NCI-H128 (cell line): ENCODE measurements around the gene LUC7L3.
"Not testable (repeated sequence)": the region's sequence is repeated elsewhere in the genome, so short reads cannot be mapped to it uniquely, and the experiment has no call there.

Source experiments
- DNase-seq: peaks from one replicate; lab custom pipeline; 2025; ENCODE audit not compliant: unreplicated experiment; lab: John Stamatoyannopoulos, UW

Gene LUC7L3

DNA sequence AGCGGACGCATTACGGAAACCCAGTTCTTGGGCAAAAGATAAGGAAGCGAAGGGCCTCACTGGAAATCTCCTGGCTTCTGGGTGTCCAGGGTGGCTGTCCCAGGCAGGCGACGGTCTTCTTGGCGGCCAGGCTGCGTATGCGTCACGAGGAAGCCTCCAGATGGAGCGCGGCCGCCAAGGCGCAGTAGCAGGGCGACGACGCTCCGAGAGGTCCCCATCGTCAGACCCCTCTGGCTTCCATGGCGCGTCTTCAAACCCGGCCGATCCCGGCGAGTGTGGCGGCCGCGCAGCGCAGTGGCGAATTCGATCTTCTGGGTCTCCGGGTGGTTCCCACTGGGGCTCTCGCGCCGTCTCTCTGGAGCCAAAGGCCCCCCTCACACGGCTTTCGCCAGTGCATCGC lies 61.8 kb downstream of the LUC7L3 start:
- DNase-seq, result no peak

DNA sequence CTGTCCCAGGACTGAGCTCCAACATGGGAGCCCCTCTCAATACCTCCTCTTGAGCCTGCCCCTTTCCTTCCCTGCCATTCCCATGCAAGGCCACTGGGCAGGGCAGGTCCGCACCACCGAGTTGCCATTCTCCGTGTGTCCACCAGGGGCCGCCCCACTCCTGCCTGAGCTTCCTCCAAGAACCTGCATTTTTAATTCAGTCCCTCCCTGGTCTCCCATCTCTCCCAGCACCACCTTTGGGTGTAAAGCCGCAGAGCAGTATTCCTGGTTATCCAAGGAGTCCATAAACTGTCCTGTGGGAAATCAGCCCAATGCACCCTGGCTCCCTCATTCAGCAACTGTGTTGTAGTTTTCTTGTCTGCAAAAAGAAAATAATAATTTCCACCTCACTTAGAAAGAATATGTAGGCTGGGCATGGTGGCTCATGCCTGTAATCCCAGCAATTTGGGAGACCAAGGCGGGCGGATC lies 63.8 kb downstream of the LUC7L3 start:
- no peak for DNase-seq

DNA sequence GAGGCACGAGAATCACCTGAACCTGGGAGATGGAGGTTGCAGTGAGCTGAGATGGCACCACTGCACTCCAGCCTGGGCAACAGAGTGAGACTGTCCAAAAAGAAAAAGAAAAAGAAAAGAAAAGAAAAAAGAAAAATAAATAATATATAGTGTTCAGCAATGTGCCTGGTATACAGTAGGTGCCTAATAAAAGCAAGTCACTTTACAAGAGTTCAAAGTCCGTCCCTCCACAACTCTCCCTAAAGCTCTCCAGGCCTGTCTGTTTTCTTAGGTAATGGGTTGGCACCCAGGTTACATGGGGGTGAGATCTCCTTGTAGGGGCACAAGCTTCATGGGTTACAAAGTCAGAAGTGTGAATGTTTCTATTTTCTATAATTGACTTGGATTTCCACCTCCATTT lies 64.5 kb downstream of the LUC7L3 start:
- DNase-seq, result no peak

DNA sequence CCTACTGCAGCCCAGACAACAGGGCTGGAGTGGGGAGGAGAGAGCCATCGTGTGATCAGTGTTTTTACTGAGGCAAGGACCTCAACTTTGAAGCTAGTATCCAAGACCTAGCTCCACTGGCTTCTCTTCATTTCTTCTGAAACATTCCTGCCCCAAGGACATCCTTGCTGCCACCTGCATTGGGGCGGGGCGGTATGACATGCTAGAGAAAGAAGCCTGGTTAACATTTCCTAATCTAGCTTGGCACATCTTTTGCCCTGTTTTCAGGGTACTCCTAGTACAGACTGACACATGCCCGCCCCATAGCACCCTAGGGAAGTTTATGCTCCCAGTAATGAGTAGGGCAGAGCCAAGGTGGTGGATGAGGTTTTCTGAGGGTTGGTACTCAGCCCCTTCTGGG lies 65.7 kb downstream of the LUC7L3 start:
- no peak for DNase-seq

DNA sequence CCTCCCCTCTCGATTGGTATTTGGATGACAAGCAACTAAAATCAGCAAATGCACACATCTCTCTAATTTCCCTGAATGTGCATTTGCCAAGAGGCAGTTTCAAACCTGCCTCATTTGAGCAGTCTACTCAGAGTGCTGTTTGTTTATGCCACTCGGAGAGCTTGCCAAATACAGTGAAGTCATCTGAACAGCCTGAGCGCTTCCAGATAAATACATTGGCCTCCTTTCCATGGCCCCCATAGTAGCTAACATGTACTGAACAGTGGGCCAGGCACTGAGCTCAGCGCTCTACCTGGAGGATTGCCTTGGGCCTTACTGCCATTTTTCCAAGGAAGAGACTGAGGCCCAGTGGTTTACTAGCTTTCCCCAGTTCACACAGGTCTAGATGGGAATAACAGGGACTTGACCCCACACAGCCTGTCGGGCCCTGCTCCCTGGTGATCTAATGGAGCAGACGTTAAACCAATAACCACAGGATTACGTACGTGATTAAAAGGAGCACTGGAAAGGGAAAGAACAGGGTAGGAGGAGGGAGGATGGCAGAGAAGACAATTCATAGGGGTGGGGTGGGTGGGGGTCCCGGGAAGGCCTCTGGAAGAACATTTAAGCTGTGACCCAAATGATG lies 66.7 kb downstream of the LUC7L3 start:
- DNase-seq, result no peak

DNA sequence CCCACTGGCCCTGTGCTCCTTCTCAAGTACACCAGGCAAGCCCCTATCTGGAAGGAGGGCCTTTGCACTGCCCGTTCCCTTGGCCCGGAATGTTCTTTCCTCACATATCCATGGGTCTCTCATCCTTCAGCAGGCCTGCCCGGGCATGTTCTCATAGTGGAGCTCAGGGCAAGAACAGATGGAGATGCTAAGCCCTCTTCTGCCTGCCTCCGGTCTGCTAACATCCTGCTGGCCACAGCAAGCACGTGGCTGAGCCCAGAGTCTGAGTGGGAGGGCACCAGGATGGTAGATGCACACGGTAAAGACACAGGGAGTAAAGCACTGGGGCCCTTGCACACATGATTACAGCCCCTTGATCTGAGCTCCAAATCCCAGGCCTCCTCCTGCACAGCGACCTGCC lies 67.7 kb downstream of the LUC7L3 start:
- DNase-seq, result no peak

DNA sequence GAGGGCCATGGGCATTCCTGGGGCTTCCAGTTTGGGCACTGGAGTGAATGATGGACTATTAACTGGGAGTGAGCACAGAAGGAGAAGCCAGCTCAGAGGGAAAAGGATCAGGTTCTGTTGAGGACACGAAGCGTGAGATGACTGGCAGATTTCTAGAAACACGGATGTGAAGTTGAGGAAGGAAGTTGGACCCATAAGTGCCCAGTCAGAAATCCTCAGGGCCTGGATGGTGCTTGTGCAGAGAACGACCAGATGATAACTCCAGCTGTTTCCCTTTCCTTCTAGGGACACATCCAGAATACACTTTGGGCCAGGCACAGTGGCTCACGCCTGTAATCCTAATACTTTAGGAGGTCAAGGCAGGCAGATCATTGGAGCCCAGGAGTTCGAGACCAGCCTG lies 71.2 kb downstream of the LUC7L3 start:
- DNase-seq, result no peak

DNA sequence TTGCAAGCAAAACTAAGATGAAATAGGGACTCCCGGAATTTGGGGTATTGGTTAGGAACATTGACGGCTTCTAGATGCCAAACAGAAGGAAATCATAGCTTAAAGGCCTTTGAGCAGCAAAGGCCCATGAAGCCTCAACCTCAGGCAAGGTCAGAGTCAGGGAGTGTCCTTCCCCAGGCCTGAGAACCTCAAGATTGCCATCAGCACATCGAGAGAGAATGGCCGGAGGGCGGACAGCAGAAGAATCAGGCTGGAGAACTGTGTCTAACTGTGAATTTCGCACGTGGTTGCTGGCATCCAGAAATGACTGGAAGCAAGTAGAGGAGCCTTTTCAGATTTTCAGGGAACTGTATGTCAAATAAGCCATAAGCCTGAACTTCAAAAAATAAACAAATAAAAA lies 72.7 kb downstream of the LUC7L3 start:
- DNase-seq, result no peak

DNA sequence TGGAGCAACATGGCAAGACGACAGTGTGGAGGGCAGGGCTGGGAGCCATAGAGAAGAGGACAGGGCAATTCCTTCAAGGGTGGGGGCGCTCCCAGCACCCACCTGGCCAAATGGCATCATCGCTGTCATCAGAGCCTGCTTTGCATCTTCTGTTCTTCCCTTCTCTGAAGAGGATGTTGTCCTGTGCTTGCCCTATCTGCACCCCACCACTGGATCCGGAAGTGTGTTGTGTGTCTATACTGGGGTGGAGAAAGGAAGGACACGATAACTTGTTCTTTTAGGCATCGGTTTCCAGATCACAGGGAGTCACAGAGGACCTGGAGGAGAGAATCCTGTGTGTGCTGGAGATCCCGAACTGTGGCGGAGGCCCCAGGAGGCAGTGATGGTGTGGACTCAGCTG lies 73.6 kb downstream of the LUC7L3 start:
- no peak for DNase-seq

DNA sequence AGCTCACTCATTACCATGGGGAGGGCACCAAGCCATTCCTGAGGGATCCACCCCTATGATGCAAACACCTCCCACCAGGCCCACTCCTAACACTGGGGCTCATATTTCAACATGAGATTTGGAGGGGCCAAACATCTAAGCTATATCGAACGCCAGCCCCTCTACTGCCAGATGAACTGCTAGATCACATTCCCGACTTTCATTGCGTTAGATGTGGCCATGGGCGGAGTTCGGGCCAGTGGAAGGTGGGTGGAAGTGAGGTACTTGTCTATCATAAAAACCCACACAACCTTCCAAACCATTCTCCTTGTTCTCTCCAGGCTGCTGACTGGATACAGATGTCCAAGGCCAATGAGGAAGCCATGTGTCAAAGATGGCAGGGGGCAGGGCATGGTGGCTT lies 75.0 kb downstream of the LUC7L3 start:
- DNase-seq, result no peak

DNA sequence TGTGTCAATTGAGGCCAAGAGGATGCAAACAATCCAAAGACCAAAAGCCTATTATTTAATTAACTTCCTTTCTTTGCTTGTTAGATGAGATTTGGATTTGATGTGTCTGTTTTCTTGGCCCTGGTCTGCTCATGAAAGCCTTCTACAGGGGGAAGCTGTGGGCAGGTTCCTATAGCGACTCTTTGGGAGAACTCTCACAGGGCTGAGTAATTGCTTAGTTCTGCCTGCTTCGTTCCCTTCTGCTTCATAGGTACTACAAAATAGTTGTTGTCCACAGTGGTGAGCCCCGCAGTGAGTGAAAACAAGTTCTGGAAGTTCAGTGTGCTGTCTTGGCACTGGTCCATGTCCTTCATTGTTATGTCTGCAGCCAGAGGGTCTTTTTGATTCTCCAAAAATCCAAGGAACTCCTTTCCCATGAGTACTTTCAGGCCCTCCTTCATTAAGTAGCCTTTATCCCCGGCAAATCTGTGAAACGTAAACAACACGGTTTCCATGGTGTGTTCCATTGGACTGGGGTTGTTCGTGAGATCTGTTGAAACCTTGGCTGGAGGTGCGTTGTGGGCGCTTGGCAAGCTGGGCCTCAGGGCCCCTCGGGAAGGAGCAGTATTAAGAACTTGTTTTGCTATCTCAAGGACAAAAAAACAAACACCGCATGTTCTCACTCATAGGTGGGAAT lies 77.9 kb downstream of the LUC7L3 start:
- no peak for DNase-seq

DNA sequence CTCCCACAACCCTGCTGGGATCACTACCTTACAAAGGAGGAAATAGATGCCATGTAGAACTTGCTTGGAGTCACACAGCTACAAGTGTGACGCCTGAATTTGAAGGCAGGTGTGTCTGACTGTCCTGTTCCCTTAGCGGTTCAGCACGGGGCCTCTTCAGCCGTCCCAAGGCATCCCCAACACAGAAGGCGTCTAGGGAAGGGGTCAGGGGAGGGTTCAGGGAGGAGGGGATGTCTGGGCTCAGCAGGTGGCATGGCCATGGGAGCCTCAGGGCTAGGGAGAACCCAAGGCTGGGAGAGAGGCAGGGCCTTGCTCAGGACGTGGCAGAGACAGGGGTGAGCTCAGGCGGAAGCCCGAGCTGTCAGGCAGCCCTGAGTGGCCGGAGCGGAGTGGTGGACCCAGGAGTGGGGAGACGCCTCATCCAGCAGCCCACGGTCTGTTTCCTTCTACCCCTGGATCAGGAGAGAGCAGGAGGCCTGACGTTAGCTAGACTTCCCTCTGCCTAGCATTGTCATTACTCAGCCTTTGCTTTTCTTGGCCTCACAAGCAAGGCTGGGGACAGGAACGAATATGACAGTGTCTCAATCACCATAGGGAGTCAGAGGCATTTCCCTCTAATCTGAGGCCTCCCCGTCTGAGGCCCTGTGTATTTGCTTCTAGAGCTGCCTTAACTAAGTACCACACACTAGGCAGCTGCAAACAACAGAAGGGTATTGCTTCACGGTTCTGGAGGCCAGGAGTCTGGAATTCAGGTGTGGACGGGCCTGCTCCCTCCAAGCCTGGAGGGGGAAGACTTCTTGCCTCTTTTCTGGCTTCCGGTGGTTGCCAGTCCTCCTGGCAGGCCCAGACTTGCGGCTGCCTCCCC lies 79.3 kb downstream of the LUC7L3 start:
- no peak for DNase-seq

DNA sequence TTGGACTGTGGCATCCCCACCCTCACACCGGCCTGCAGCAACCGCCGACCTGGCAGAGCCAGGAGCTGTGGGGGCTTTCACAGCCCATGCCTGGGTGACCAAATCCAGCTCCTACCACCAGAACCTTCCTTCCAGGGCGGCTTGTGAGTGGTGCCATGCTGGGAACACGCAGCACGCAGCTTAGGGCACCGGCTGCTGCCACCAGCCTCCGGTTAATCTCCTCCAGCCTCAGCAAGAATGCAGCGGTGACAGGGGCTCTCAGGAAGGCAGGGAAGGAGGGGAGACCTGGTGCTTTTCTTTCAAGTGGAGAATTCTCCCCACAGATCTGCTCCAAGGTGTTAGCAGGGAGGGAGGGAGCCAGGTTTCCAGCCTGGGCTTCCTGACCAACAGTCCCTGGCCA lies 80.2 kb downstream of the LUC7L3 start:
- no peak for DNase-seq

DNA sequence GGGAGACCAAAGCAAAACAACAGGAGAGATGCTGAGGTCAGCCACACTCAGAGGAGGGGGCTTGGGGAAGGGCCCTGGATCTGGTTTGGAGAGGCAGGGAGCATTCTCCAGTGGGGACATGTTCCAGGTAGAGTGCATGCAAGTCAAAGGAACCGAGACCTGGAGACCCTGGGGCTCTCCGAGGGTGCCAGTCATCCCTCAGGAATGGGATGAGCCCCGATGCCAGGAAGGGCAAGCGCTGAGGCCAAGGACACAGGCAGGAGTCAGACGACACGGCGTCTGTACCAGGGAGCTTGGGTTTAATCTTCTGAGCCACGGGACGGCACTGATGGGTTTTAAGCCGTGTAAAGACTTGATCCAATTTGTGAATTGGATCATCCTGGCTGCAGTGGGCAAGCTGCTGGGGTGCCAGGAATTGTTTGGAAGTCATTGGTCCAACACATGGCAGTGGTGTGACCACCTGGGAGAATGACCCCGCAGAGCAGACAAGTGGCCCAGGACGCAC lies 80.8 kb downstream of the LUC7L3 start:
- no peak for DNase-seq

DNA sequence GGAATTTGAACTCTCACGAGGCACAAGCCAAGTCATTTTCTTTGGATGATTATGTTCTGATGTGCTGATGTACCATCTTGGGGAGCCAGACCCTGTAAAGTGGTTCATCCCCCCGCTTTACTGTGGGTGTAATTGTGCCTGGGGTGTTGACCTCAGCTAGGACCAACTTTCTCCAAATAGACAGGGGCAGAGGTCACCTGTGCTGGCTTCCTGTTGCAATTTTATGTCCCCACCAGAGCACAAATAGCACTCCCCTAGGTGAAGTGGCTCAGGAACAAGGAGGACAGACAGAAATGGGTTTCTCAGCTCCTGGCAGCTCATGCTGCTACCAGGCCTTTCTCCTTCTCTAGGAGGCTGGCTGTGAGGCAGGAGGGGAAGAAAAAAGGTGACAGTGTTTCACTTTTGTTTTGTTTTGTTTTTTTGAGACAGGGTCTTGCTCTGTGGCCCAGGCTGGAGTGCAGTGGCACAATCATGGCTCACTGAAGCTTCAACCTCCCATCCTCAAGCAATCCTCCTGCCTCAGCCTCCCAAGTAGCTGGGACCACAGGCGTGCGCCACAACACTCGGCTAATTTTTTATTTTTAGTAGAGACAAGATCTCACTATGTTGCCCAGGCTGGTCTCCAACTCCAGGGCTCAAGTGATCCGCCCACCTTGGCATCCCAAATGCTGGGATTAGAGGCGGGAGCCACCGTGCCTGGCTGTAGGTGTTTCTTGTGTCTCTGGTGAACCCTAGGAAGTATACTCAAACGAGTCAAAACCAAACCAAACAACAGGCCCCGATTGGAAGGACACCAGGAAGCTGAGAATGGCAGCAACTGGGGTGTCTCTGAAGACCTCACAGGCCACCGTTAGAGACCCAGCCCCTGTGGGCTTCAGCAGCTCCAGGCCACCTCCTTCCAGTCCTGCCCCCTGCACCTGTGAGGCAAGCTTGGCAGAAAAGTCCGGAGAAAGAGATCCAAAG lies 83.5 kb downstream of the LUC7L3 start:
- DNase-seq, result no peak

DNA sequence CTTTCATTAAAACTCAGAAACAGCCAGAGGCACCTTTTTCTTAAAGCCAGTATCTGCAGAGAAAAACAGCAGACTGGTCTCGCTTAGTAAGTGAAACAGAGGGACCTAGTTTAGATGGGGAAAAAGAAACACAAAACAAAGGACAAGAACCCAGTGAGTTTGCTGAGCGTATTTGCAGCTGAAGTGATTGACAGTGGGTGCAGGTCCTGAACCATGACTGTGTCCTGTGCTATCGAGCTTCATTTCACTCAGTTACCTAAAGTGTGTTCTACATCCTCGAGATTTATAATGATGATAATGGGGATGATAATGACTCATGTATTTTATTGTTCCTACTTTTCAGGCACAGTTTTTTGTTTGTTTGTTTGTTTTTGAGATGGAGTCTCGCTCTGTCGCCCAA lies 84.3 kb downstream of the LUC7L3 start:
- no peak for DNase-seq

DNA sequence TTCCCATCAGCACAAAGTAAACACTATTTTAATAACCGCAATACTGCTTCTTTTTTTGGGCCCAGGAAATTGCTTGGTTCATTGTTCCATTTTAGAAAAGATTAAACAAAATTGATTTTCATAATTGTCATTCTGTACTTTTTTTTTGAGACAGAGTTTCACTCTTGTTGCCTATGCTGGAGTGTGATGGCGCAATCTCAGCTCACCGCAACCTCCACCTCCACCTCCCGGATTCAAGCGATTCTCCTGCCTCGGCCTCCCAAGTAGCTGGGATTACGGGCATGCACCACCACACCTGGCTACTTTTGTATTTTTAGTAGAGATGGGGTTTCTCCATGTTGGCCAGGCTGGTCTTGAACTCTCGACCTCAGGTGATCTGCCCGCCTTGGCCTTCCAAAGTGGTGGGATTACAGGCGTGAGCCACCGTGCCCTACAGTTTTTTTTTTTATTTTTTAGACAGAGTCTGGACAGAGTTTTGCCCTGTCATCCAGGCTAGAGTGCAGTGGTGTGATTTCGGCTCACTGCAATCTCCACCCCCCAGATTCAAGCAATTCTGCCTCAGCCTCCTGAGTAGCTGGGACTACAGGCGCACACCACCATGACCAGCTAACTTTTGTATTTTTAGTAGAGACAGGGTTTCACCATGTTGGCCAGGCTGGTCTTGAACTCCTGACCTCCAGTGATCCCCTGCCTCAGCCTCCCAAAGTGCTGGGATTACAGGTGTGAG lies 85.5 kb downstream of the LUC7L3 start:
- DNase-seq, result not testable (repeated sequence)

DNA sequence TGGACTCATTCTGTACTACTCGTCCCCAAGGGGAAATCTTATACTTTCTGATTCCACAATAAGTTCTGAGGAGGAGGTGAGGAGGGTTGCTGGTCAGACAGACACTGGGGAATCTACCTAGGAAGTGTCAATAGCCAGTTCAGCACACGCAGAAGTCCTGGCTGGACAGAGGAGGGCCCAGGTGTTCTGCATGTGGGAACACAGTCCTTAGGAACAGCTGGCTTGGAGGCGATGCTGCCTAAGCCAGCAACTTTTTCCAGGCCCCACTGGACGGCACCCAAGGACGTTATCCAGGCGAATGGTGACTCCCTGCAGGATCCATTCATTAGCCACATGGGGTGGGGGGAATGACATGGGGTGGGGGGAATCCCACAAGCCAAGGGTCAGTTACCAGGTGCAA lies 86.1 kb downstream of the LUC7L3 start:
- no peak for DNase-seq
